Endodermal cell (in vitro differentiated cells): ENCODE measurements around the gene GPRIN2. TPM values are rescaled to one million over a fixed set of nuclear protein-coding genes. Genes with fewer than 3 reads are reported as not detected.
"Not testable (repeated sequence)": the region's sequence is repeated elsewhere in the genome, so short reads cannot be mapped to it uniquely, and the experiment has no call there.

Experiments
- DNase-seq: peaks from one replicate; pipeline ENCODE4 v3.0.0-alpha.2; 2017
- H3K27ac ChIP-seq: 2 replicates; pipeline ENCODE4 v1.5.1; 2013; ENCODE audit warnings: mild to moderate bottlenecking, low read depth, low read length, moderate library complexity
- H3K27me3 ChIP-seq: 2 replicates; pipeline ENCODE4 v1.6.1; 2013; ENCODE audit warnings: mild to moderate bottlenecking, low read length, moderate library complexity; ENCODE audit not compliant: insufficient read depth, control insufficient read depth, poor library complexity, severe bottlenecking
- H3K36me3 ChIP-seq: 2 replicates; pipeline ENCODE4 v1.7.0; 2013; ENCODE audit warnings: mild to moderate bottlenecking, low read length, moderate library complexity; ENCODE audit not compliant: control insufficient read depth, insufficient read depth
- H3K4me1 ChIP-seq: one replicate; pipeline ENCODE4 v1.7.0; 2013; ENCODE audit warnings: low read length; ENCODE audit not compliant: control insufficient read depth, insufficient read depth
- H3K4me3 ChIP-seq: 2 replicates; pipeline ENCODE4 v1.5.1; 2013; ENCODE audit warnings: mild to moderate bottlenecking, low read length, moderate library complexity
- H3K9ac ChIP-seq: 2 replicates; pipeline ENCODE4 v1.6.1; 2013; ENCODE audit warnings: mild to moderate bottlenecking, low read length, moderate library complexity; ENCODE audit not compliant: poor library complexity, severe bottlenecking; ENCODE audit errors: extremely low read depth
- H3K9me3 ChIP-seq: 2 replicates; pipeline ENCODE4 v1.6.1; 2013; ENCODE audit warnings: mild to moderate bottlenecking, low read length, moderate library complexity; ENCODE audit not compliant: control insufficient read depth
- H3K27ac Mint-ChIP-seq: 2 replicates; pipeline ENCODE4 v1.8.0; 2020; ENCODE audit warnings: mixed read lengths
- H3K27me3 Mint-ChIP-seq: 2 replicates; pipeline ENCODE4 v1.8.0; 2021; ENCODE audit warnings: mild to moderate bottlenecking, mixed read lengths; ENCODE audit not compliant: insufficient read depth
- H3K36me3 Mint-ChIP-seq: 2 replicates; pipeline ENCODE4 v1.8.0; 2020; ENCODE audit warnings: low read depth, mixed read lengths
- H3K4me1 Mint-ChIP-seq: 2 replicates; pipeline ENCODE4 v1.8.0; 2020; ENCODE audit warnings: mixed read lengths
- H3K4me3 Mint-ChIP-seq: 2 replicates; pipeline ENCODE4 v1.8.0; 2020; ENCODE audit warnings: mild to moderate bottlenecking, moderate library complexity, mixed read lengths
- H3K9me3 Mint-ChIP-seq: 2 replicates; pipeline ENCODE4 v1.8.0; 2020; ENCODE audit warnings: mild to moderate bottlenecking, mixed read lengths
- CTCF ChIP-seq: fragments of 200-600 bp; sonication (generic); conservative IDR thresholded peaks from 2 replicates; pipeline ENCODE4 v1.5.0; 2021; ENCODE audit warnings: antibody characterized with exemption, mild to moderate bottlenecking
- WGBS, 2 experiments: methylation state at CpG; one replicate each; pipeline versions ENCODE4 v1.1.5 to v1.1.7; 2013; ENCODE audit warnings: missing lambda C conversion rate in 2 of 2, mixed read lengths in 1 of 2; ENCODE audit not compliant: insufficient coverage in 1 of 2, insufficient read length in 1 of 2; 5-methylcytosine and 5-hydroxymethylcytosine counted together
- total RNA-seq, 2 donors: library from RNA; stranded (reverse); fragmentation: NEBNext Ultra II Directional in 1 of 2; extraction: Animal tissue kit (Norgen Biotek cat#: 25700) in 1 of 2; gene quantifications; 2 replicates in 1 of 2; 3 replicates in 1 of 2; pipeline ENCODE4 v1.2.1, GENCODE V29; 2021

Gene GPRIN2
- total RNA-seq, 2 donors from 2014 or later, result 16.1 to 25.2 TPM

GRCh38 chr10:46573314-46573713, 16.9 kb upstream of the GPRIN2 start:
- H3K36me3 ChIP-seq, H3K9me3 ChIP-seq, H3K27me3 Mint-ChIP-seq, H3K4me3 Mint-ChIP-seq, H3K36me3 Mint-ChIP-seq, H3K4me1 Mint-ChIP-seq, H3K9me3 Mint-ChIP-seq, H3K27ac Mint-ChIP-seq, H3K27ac ChIP-seq, H3K4me3 ChIP-seq, H3K4me1 ChIP-seq, H3K9ac ChIP-seq, H3K27me3 ChIP-seq: not testable (repeated sequence)
- WGBS, 2 experiments, result 80 to 84% methylated on average over 1 to 3 of the region's 5 CpGs
- peak; percentile 44 for DNase-seq

GRCh38 chr10:46572765-46573164, 16.3 kb upstream of the GPRIN2 start:
- 54% methylated on average over 3 of the region's 4 CpGs; no CpG with 5 or more reads in 1 of the 2 experiments for WGBS, 2 experiments
- peak; percentile 32 for DNase-seq
- not testable (repeated sequence) for H3K27ac ChIP-seq, H3K36me3 Mint-ChIP-seq, H3K9ac ChIP-seq, H3K4me3 ChIP-seq, H3K36me3 ChIP-seq, H3K4me1 ChIP-seq, H3K27me3 ChIP-seq, H3K9me3 Mint-ChIP-seq, H3K4me1 Mint-ChIP-seq, H3K9me3 ChIP-seq, H3K4me3 Mint-ChIP-seq, H3K27ac Mint-ChIP-seq, H3K27me3 Mint-ChIP-seq

GRCh38 chr10:46570655-46571054, 14.2 kb upstream of the GPRIN2 start:
- not testable (repeated sequence) for H3K36me3 Mint-ChIP-seq, H3K27me3 ChIP-seq, H3K4me1 Mint-ChIP-seq, H3K9me3 ChIP-seq, H3K27me3 Mint-ChIP-seq, H3K4me3 ChIP-seq, H3K27ac Mint-ChIP-seq, H3K9ac ChIP-seq, H3K36me3 ChIP-seq, H3K4me1 ChIP-seq, H3K27ac ChIP-seq, H3K4me3 Mint-ChIP-seq, DNase-seq, H3K9me3 Mint-ChIP-seq
- no CpG with 5 or more reads among the region's 2 CpGs for WGBS, 2 experiments

- not testable (repeated sequence) for H3K27ac Mint-ChIP-seq, H3K4me3 Mint-ChIP-seq
- WGBS, 2 experiments, result 97% methylated on average over 2 of the region's 9 CpGs; no CpG with 5 or more reads in 1 of the 2 experiments
These were observed 10.7 kb upstream of the GPRIN2 start for GRCh38 chr10:46567151-46567550.

GRCh38 chr10:46565591-46566332, 9.3 kb upstream of the GPRIN2 start:
- 23 to 27% methylated on average over 3 to 4 of the region's 6 CpGs for WGBS, 2 experiments
- H3K4me1 Mint-ChIP-seq, H3K9ac ChIP-seq, H3K27ac ChIP-seq, H3K36me3 ChIP-seq, H3K27me3 ChIP-seq, H3K36me3 Mint-ChIP-seq, H3K4me3 ChIP-seq, H3K27me3 Mint-ChIP-seq, H3K4me1 ChIP-seq, H3K9me3 Mint-ChIP-seq, H3K4me3 Mint-ChIP-seq, H3K27ac Mint-ChIP-seq, H3K9me3 ChIP-seq: not testable (repeated sequence)
- DNase-seq, result peak; percentile 91
- peak; percentile 81 for TF ChIP-seq CTCF

More at GRCh38 chr10:46567151-46567550, 10.7 kb upstream of the GPRIN2 start:
- not testable (repeated sequence) for H3K4me3 ChIP-seq, H3K27ac ChIP-seq, H3K36me3 Mint-ChIP-seq, H3K4me1 ChIP-seq, H3K9me3 ChIP-seq, H3K4me1 Mint-ChIP-seq, DNase-seq, H3K27me3 Mint-ChIP-seq, H3K36me3 ChIP-seq, H3K27me3 ChIP-seq, H3K9ac ChIP-seq, H3K9me3 Mint-ChIP-seq
